ENCODE measurements around the gene CBX8.

The CBX8 gene

GRCh38 chr17:79792984-79793923 is 3.6 kb downstream of the CBX8 start:
- DNase-seq (ENCODE audit: low spot score) = peak; percentile 56

DNA sequence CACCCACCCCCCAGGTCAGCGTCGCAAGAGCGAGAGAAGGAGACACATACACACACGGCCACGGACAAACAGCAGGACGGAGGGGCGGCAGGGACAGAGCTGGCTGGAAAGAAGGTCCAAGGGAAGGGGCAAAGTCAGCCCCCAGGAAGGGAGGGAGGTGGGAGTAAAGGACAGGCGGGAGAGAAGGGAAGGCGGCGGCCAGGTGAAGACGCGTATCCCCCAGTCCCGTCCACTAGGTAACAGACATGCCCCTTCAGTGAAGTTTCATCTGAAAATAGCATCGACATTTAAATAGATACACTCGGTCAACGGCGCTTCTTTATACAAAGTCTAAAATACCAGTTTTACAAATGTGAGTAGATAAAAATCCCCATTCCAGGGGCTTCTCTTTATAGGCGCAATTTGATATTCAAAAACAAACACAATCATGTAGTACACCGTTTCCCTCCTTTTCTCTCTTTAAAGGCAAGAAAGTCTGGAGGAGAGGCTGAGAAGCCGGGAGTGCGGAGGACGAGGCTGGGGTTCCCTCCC is 4.5 kb downstream of the CBX8 start:
- no peak for DNase-seq (ENCODE audit: low spot score)

DNA sequence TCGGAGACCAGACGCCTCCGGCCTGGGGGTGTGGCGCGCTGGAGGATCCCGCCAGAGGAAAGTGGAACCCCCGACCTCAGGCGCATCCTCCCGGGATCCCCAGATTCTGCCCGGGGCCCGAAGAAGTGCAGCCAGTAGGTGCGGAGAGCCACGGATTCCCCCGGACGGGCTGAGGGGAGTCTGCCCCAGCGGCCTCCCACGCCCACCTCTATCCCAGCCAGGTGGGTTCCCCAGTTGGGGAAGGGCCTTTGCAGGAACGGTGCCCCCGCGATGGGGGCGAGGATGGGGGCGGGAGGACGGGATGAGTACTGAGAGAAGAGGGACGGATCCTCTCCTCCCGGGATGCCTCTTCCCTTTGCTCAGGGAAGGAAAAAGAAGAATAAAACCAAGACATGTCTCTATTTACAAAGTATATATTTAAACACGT is 5.1 kb downstream of the CBX8 start:
- no peak for DNase-seq (ENCODE audit: low spot score)

DNA sequence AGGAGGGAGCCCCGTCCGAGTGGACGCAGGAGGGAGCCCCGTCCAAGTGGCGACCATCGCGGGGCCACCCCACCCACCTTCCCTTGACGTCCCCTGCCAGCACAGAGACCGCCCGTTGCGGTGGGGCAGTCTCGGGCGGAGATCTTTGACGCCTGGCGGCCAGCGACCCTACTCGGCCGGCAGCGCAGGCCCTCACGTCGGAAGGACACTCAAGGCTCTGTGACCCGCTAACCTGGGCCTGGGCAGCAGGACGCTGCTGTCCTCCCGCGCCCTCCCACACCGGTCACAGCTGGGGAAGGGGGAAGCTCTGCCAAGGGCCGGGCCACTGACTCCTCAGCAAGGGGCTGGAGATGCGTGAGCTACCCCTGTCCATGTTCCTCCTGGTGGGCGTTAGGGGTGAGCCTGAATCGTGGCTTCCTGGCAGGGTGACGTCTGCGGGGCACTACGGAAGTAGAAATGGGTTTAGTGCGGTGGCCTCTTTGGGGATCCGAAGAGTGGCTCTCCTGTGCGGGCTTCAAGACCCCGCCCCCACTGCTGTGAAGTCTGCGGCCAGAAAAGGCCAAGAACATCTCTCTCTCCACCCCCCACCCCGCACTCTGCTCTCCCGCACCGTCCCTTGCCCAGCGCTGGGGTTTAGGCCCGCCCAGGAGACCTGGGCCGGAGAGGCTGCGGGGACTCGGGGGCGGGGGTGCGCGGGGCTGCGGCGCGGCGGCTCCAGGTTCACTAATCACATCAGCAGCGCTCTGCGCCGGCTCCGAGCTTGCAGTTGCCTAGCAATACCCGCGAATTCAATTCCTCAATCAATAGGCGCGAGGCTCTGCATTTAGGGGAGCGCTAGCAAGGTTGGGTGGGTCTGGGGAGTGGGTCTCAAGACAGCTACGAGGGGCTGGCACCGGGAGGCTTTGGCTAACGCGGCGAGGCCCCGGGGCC is 5.8 kb downstream of the CBX8 start:
- DNase-seq (ENCODE audit: low spot score) = peak; percentile 61

DNA sequence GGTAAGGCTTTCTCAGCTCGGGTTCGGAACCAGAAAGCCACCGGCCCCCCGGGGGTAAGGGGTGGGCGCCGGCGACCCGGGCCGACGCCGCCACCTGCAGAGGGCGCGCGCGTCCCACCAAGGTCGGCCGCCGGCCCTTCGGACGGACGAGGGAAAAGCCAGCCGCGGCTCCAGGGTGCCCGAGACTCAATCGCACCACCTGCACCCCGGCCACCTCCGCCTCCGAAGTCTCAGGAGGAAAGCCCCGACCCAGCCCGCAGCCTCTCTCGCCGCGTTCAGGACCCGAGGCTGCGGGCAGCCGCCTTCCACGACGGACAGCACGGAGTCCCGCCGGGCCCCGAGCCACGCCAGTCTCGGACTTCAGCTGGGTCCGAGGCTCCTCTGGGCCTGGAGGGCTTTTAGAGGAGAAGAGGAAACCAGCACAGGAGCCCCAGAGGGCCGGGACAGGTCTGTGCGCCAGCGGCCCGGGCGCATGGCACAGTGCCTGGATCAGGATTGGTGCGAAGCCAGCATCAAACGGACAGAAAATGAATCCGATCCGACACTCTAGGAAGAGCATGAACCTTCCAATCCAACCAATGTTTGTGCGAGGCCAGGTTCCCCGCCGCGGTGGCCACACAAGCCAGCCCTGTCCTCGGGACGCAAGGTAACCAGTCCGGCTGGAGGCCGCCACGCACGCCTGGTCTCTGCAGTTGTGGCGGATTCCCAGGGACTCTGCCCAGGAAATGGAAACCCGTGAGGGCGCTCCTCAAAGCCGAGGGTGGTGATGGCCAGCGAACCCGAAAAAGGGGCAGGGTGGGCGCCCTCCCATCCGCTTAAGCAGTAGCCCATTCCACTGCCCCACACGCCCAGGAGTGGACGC is 6.7 kb downstream of the CBX8 start:
- DNase-seq (ENCODE audit: low spot score) = no peak

- DNase-seq (ENCODE audit: low spot score) = no peak
Measured at GRCh38 chr17:79788989-79789942, 7.6 kb downstream of the CBX8 start.

DNA sequence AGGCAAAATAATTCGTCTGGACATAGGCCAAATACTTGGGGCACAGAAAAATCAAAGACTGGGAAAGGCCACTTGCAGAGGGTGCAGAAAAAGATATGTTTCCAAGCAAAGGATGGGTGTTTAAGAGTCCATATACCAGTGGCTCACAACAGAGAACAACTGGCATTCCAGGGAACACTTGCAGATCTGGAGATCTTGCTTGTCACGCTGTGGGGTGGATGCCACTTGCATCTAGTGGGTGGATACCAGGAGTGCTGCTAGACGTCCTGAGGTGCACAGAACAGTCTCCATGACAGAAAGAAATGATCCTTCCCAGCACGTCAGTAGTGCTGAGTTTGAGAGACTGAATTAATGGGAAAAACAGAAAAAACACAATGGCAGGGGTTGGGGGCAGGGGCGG is 8.4 kb downstream of the CBX8 start:
- DNase-seq (ENCODE audit: low spot score) = no peak

- DNase-seq (ENCODE audit: low spot score) = no peak
Measured at GRCh38 chr17:79786930-79787643, 9.8 kb downstream of the CBX8 start.

DNA sequence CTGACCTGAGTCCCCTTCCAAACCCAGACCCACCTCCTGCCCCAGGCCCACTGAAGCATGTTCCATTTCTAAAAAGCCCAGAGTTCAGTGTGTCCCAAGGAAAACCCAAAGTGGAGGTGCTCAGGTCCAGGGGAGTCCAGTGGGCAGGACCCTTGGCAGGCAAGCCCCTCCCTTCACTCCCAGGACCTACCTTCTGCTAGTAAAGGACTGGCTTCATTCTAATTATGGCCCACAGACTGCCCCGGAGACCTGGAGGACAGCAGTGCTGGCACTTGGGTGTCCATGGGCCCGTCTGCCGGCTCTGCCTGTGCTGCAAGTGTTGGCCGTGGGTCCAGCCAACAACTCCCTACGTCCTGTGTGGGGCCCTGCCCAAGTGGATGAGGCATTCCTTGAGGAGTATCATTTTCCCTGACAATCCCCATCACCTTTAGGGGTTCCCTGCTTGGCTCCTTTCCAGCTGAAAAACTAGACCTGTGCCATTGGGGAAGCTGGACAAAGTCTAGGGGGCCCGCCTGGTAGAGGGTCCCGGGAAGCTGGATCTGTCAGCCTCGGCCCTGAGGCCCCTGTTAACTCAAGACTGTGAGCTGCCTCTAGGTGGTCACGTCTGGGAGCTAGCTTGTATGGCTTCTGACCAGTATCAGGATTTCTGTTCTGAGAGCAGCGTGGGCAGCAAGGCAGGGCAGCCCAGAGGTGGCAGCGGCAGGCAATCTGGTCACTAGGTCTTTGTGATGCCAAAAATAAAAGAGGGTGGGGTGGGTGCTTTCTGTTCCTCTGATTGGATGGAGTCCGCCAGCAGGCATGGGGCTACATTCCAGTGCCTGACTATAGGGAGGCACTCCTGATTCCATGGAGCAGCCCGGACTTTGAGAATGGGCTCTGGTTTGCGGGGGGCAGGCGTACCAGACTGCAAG is 10.7 kb downstream of the CBX8 start:
- DNase-seq (ENCODE audit: low spot score) = no peak

- no peak for DNase-seq (ENCODE audit: low spot score)
Measured at GRCh38 chr17:79785017-79785899, 11.6 kb downstream of the CBX8 start.

GRCh38 chr17:79784353-79785016 is 12.4 kb downstream of the CBX8 start:
- no peak for DNase-seq (ENCODE audit: low spot score)

DNA sequence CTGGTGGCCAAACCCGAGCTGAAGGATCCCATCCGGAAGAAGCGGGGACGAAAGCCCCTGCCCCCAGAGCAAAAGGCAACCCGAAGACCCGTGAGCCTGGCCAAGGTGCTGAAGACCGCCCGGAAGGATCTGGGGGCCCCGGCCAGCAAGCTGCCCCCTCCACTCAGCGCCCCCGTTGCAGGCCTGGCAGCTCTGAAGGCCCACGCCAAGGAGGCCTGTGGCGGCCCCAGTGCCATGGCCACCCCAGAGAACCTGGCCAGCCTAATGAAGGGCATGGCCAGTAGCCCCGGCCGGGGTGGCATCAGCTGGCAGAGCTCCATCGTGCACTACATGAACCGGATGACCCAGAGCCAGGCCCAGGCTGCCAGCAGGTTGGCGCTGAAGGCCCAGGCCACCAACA is 13.0 kb downstream of the CBX8 start:
- no peak for DNase-seq (ENCODE audit: low spot score)

DNA sequence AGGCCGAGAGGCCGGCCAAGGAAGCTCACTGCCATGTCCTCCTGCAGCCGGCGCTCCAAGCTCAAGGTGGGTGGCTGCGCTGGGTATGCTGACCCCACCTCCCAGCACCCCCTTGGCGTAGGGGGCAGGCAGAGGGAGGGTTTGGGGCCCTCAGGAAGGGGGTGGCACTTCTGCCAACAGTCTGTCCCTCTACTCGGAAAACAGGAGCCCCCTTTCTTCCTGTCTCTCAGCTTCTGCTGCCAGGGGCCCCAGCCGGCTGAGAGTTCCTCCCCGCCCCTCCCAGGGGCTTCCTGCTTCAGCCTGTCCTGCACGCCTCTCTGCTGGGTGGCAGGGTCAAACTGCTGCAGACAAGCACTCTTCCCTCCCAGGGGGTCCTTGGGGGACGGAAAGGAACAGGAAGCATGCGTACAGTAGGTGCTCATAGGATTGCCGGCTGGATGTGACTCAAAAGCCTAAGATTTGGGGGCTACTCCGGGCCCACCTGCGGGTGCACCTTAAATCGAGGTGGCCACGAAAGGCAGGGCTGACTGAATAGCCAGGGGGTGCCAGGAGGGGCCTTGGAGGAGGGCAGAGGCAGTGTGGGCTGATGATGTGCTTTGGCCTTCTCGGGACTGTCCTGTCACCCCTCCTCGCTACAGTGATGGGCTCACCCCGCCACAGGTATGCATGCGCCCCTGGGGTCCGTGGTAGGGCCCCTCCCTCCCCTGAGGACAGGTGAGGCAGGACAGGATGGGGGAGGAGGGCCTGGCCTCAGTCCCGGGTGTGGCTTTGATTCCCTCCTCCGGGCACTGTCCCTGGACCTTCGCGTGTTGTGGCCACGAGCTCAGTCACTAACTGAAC is 14.9 kb downstream of the CBX8 start:
- DNase-seq (ENCODE audit: low spot score) = no peak

DNA sequence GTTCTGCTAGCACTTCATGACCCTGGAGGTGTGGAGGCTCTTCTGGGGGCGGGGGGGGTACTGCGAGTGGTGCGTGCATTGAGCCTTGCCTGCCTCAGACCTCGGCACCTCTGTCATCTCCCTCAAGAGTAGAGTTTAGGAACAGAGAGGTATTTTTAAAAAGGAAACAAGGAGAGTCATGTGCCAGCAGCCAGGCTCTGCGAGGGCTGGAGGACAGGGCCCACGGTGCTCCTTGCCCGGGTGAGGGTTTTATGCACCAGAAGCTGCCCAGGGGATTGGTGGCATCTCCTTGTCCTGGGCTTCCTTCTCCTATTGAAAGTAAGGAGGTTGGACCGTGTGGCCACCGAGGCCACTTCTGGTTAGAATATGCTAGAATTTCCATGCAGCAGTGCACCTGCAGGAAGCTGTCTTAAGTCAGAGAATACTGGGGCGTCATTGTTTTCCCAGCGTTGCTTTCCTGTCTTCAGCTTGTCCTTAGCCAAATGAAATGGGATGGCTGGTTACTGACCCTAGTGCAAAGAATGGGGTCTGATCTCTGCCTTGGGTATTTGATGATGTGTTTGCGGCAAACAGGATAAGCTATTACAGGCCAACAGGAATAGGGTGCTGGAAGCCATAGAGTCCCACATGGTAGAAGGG is 15.7 kb downstream of the CBX8 start:
- DNase-seq (ENCODE audit: low spot score) = no peak

DNA sequence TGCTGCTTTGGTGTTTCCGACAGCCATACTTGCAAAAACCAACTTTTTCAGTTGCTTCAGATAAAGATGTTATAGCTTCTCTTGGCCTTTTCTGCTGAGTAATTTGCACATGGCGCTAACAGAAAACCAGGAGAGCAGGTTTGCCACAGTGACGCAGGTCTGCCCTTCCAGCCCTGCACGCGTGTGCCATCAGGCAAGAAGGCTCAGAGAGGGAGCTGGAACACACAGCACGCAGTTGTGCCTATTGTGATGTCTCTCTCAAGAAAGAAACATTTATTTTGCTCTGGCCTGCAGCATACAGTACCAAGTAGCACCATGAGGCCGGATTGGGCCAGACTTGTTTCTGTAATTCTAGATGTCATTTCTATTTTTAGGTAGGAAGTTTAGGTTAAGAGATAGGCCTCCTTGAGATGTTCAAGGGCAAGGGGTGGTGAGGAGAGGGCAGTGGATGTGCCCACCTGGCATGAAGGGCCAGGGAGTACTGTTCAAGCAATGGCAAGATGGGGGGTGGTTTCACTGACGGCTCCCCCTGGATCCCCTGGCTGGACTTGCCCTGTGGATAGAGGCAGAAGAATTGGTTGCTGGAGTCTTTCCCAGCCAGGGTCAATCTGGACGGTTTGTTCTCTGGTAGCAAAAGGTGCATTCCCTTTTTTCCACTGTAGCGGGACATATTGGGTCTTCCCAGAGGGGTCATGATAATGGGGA is 17.1 kb downstream of the CBX8 start:
- no peak for DNase-seq (ENCODE audit: low spot score)

Data from SK-N-DZ (cell line).